Measurements from ENCODE around the gene TNFRSF6B.
"Not testable (repeated sequence)": the region's sequence is repeated elsewhere in the genome, so short reads cannot be mapped to it uniquely, and the experiment has no call there.

The TNFRSF6B gene

DNA sequence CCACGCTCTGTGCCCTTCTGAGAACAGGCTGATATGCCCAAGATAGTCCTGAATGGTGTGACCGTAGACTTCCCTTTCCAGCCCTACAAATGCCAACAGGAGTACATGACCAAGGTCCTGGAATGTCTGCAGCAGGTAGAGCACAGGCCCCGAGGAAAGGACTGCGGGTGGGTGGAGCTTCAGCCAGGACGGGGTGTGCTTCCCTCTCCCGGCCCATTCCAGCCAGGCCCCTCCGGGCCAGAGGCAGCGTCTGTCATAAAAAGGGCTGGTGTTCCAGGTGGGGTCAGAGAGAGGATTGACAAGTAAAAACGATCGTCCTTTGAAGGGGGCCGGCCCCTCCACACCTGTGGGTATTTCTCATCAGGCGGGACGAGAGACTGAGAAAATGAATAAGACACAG lies 37.1 kb upstream of the TNFRSF6B start:
- peaks cover 8% of the 10 kb centered on the region for H4K20me1 ChIP-seq (ENCODE audit: insufficient read depth, low read length, poor library complexity, severe bottlenecking)
- H3F3A ChIP-seq (ENCODE audit: low read depth), result no peaks in the 10 kb centered on the region
- H3K4me2 ChIP-seq (ENCODE audit: low read depth, low read length, poor library complexity, severe bottlenecking), result peak overlapping the region; percentile 98
- TF ChIP-seq, protein P1, sequence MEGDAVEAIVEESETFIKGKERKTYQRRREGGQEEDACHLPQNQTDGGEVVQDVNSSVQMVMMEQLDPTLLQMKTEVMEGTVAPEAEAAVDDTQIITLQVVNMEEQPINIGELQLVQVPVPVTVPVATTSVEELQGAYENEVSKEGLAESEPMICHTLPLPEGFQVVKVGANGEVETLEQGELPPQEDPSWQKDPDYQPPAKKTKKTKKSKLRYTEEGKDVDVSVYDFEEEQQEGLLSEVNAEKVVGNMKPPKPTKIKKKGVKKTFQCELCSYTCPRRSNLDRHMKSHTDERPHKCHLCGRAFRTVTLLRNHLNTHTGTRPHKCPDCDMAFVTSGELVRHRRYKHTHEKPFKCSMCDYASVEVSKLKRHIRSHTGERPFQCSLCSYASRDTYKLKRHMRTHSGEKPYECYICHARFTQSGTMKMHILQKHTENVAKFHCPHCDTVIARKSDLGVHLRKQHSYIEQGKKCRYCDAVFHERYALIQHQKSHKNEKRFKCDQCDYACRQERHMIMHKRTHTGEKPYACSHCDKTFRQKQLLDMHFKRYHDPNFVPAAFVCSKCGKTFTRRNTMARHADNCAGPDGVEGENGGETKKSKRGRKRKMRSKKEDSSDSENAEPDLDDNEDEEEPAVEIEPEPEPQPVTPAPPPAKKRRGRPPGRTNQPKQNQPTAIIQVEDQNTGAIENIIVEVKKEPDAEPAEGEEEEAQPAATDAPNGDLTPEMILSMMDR (conservative IDR thresholded peaks at IDR 0.05; ENCODE audit: low read length), result no peak
- TF ChIP-seq EZH2phosphoT487 (IDR thresholded peaks at IDR 0.05; ENCODE audit: borderline replicate concordance), result no peak
- H2AFZ ChIP-seq (ENCODE audit: low read length), result no peak overlapping the region
- H3K79me2 ChIP-seq (ENCODE audit: insufficient read depth, low read length), result peaks cover 40% of the 10 kb centered on the region
- peak overlapping the region; percentile 91 for H3K4me3 ChIP-seq (ENCODE audit: low read length, poor library complexity, severe bottlenecking)
- peaks cover 28% of the 10 kb centered on the region for H3K4me1 ChIP-seq (ENCODE audit: insufficient read depth, low read length, poor library complexity, severe bottlenecking)
- H3K9me2 ChIP-seq (replicated peaks; ENCODE audit: low read depth, low read length), result no peaks in the 10 kb centered on the region
- H3K36me3 ChIP-seq (ENCODE audit: insufficient read depth, low read length), result no peaks in the 10 kb centered on the region; the same call in 1 of the 2 replicates
- no peaks in the 10 kb centered on the region for H3K9me3 ChIP-seq (ENCODE audit: insufficient read depth, low read depth, low read length)
- no peaks in the 10 kb centered on the region for H3K27me3 ChIP-seq (ENCODE audit: insufficient read depth, low read length, poor library complexity, severe bottlenecking)
- peak overlapping the region; percentile 84 for H3K9ac ChIP-seq (ENCODE audit: low read depth, low read length, poor library complexity, severe bottlenecking)

DNA sequence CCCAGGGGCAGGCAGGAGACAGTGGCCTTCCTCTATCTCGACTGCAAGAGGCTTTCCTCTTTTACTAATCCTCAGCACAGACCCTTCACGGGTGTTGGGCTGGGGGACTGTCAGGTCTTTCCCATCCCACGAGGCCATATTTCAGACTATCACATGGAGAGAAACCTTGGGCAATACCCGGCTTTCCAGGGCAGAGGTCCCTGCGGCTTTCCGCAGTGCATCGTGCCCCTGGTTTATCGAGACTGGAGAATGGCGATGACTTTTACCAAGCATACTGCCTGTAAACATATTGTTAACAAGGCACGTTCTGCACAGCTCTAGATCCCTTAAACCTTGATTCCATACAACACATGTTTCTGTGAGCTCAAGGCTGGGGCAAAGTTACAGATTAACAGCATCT lies 36.3 kb upstream of the TNFRSF6B start:
- H3K4me1 ChIP-seq (ENCODE audit: insufficient read depth, low read length, poor library complexity, severe bottlenecking), result peaks cover 20% of the 10 kb centered on the region
- not testable (repeated sequence) for H3F3A ChIP-seq (ENCODE audit: low read depth); H3K9ac ChIP-seq (ENCODE audit: low read depth, low read length, poor library complexity, severe bottlenecking); H3K4me3 ChIP-seq (ENCODE audit: low read length, poor library complexity, severe bottlenecking); H3K27me3 ChIP-seq (ENCODE audit: insufficient read depth, low read length, poor library complexity, severe bottlenecking); H3K9me2 ChIP-seq (replicated peaks; ENCODE audit: low read depth, low read length); H3K9me3 ChIP-seq (ENCODE audit: insufficient read depth, low read depth, low read length); H4K20me1 ChIP-seq (ENCODE audit: insufficient read depth, low read length, poor library complexity, severe bottlenecking); H2AFZ ChIP-seq (ENCODE audit: low read length); H3K36me3 ChIP-seq (ENCODE audit: insufficient read depth, low read length)
- H3K4me2 ChIP-seq (ENCODE audit: low read depth, low read length, poor library complexity, severe bottlenecking), result peak overlapping the region; percentile 98
- peaks cover 32% of the 10 kb centered on the region for H3K79me2 ChIP-seq (ENCODE audit: insufficient read depth, low read length)

DNA sequence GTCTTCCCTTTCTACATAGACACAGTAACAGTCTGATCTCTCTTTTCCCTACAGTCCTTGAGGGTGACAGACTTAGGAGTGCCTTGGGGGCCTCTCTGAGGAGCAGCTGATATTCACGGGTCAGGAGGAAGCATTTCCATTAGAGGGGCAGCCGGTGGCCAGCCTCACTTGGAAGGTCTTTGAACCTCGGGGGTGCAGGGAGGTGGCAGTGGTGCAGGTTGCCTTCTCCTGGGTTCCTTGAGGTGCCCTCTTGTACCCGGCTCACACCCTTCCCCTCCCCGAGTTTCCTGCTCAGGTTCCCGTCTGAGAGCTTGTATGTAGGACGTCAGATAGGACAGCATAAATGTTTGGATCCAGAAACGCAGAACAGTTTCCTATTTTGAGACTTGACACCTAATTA lies 35.8 kb upstream of the TNFRSF6B start:
- TF ChIP-seq, protein P1 (conservative IDR thresholded peaks at IDR 0.05; ENCODE audit: low read length), result no peak
- no peak for TF ChIP-seq EZH2phosphoT487 (IDR thresholded peaks at IDR 0.05; ENCODE audit: borderline replicate concordance)
- H3K9me2 ChIP-seq (replicated peaks; ENCODE audit: low read depth, low read length), result no peaks in the 10 kb centered on the region
- peaks cover 17% of the 10 kb centered on the region for H3K4me1 ChIP-seq (ENCODE audit: insufficient read depth, low read length, poor library complexity, severe bottlenecking)
- H3K4me2 ChIP-seq (ENCODE audit: low read depth, low read length, poor library complexity, severe bottlenecking), result peak overlapping the region; percentile 18
- H3K4me3 ChIP-seq (ENCODE audit: low read length, poor library complexity, severe bottlenecking), result no peak overlapping the region
- H3K79me2 ChIP-seq (ENCODE audit: insufficient read depth, low read length), result peaks cover 28% of the 10 kb centered on the region
- H3K36me3 ChIP-seq (ENCODE audit: insufficient read depth, low read length), result no peaks in the 10 kb centered on the region; the same call in 1 of the 2 replicates
- H4K20me1 ChIP-seq (ENCODE audit: insufficient read depth, low read length, poor library complexity, severe bottlenecking), result peaks cover 8% of the 10 kb centered on the region
- H3F3A ChIP-seq (ENCODE audit: low read depth), result no peaks in the 10 kb centered on the region
- H3K9me3 ChIP-seq (ENCODE audit: insufficient read depth, low read depth, low read length), result no peaks in the 10 kb centered on the region
- H3K27me3 ChIP-seq (ENCODE audit: insufficient read depth, low read length, poor library complexity, severe bottlenecking), result no peaks in the 10 kb centered on the region
- H3K9ac ChIP-seq (ENCODE audit: low read depth, low read length, poor library complexity, severe bottlenecking), result no peak overlapping the region
- no peak overlapping the region for H2AFZ ChIP-seq (ENCODE audit: low read length)

DNA sequence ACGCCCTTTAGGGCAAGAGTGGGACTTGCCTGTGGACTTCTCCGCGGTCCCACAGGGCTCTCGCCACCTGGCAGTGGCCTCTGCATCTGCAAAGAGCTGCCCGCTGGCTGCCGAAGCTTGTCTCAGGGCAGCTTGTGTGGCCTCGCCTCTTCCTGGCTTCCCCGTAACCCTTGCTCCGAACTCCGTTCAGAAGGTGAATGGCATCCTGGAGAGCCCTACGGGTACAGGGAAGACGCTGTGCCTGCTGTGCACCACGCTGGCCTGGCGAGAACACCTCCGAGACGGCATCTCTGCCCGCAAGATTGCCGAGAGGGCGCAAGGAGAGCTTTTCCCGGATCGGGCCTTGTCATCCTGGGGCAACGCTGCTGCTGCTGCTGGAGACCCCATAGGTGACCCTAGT lies 35.3 kb upstream of the TNFRSF6B start:
- Histone ChIP-seq H2AFZ (ENCODE audit: low read length) (no peak overlapping the region), H3K27me3 (ENCODE audit: insufficient read depth, low read length, poor library complexity, severe bottlenecking) (no peaks in the 10 kb centered on the region), H3K4me2 (ENCODE audit: low read depth, low read length, poor library complexity, severe bottlenecking) (peak overlapping the region; percentile 18), H3K79me2 (ENCODE audit: insufficient read depth, low read length) (peaks cover 26% of the 10 kb centered on the region), H4K20me1 (ENCODE audit: insufficient read depth, low read length, poor library complexity, severe bottlenecking) (peaks cover 8% of the 10 kb centered on the region), H3K9me2 (replicated peaks; ENCODE audit: low read depth, low read length) (no peaks in the 10 kb centered on the region), H3F3A (ENCODE audit: low read depth) (no peaks in the 10 kb centered on the region), H3K4me3 (ENCODE audit: low read length, poor library complexity, severe bottlenecking) (no peak overlapping the region), H3K9ac (ENCODE audit: low read depth, low read length, poor library complexity, severe bottlenecking) (no peak overlapping the region), H3K9me3 (ENCODE audit: insufficient read depth, low read depth, low read length) (no peaks in the 10 kb centered on the region), H3K4me1 (ENCODE audit: insufficient read depth, low read length, poor library complexity, severe bottlenecking) (peaks cover 17% of the 10 kb centered on the region), H3K36me3 (ENCODE audit: insufficient read depth, low read length) (peaks cover 2% of the 10 kb centered on the region; the same call in 1 of the 2 replicates)
- TF ChIP-seq, protein P1 (conservative IDR thresholded peaks at IDR 0.05; ENCODE audit: low read length), result no peak
- no peak for TF ChIP-seq EZH2phosphoT487 (IDR thresholded peaks at IDR 0.05; ENCODE audit: borderline replicate concordance)

Data from Loucy (cell line).